Activated CD4-positive, alpha-beta T cell treated with anti-CD3 and anti-CD28 coated beads, Interleukin-2, Interleukin-4, amounts not matched to agents 100 ng/mL and 50 ng/mL, durations not matched to agents 16 hours and 8 hours (primary cell): ENCODE results near the gene JAKMIP2.
"Not testable (repeated sequence)": the region's sequence is repeated elsewhere in the genome, so short reads cannot be mapped to it uniquely, and the experiment has no call there.

ENCODE experiments used
- DNase-seq: peaks from one replicate; pipeline ENCODE4 v3.0.0-alpha.2; 2020; ENCODE audit warnings: low spot score

JAKMIP2 gene

GRCh38 chr5:147658293-147658932, 124.1 kb downstream of the JAKMIP2 start:
- DNase-seq = no peak

GRCh38 chr5:147648597-147648996, 133.9 kb downstream of the JAKMIP2 start:
- no peak for DNase-seq

GRCh38 chr5:147645197-147645596, 137.3 kb downstream of the JAKMIP2 start:
- no peak for DNase-seq

- DNase-seq = no peak
Measured at GRCh38 chr5:147644460-147644859, 138.1 kb downstream of the JAKMIP2 start.

- no peak for DNase-seq
Measured at GRCh38 chr5:147643142-147643541, 139.4 kb downstream of the JAKMIP2 start.

- no peak for DNase-seq
Measured at GRCh38 chr5:147642666-147643065, 139.9 kb downstream of the JAKMIP2 start.

GRCh38 chr5:147639321-147639720, 143.2 kb downstream of the JAKMIP2 start:
- no peak for DNase-seq

- DNase-seq = no peak
Measured at GRCh38 chr5:147636729-147636984, 145.9 kb downstream of the JAKMIP2 start.

- DNase-seq = no peak
Measured at GRCh38 chr5:147635882-147636728, 146.4 kb downstream of the JAKMIP2 start.

GRCh38 chr5:147635439-147635838, 147.1 kb downstream of the JAKMIP2 start:
- DNase-seq = not testable (repeated sequence)

GRCh38 chr5:147633173-147633572, 149.4 kb downstream of the JAKMIP2 start:
- DNase-seq = no peak

GRCh38 chr5:147631428-147632003, 151.0 kb downstream of the JAKMIP2 start:
- DNase-seq = no peak

GRCh38 chr5:147629196-147629595, 153.3 kb downstream of the JAKMIP2 start:
- DNase-seq = no peak

GRCh38 chr5:147628058-147628895, 154.3 kb downstream of the JAKMIP2 start:
- DNase-seq = peak; percentile 74

GRCh38 chr5:147626464-147626863, 156.1 kb downstream of the JAKMIP2 start:
- no peak for DNase-seq

GRCh38 chr5:147621016-147621415, 161.5 kb downstream of the JAKMIP2 start:
- DNase-seq = no peak

- DNase-seq = no peak
Measured at GRCh38 chr5:147619281-147619878, 163.1 kb downstream of the JAKMIP2 start.

GRCh38 chr5:147617711-147618350, 164.7 kb downstream of the JAKMIP2 start:
- no peak for DNase-seq

GRCh38 chr5:147617191-147617606, 165.3 kb downstream of the JAKMIP2 start:
- no peak for DNase-seq

- no peak for DNase-seq
Measured at GRCh38 chr5:147616421-147616820, 166.1 kb downstream of the JAKMIP2 start.

- no peak for DNase-seq
Measured at GRCh38 chr5:147613359-147613758, 169.2 kb downstream of the JAKMIP2 start.

GRCh38 chr5:147611483-147611882, 171.0 kb downstream of the JAKMIP2 start:
- DNase-seq = no peak
